Measurements from ENCODE around the gene KANSL1.

DNA sequence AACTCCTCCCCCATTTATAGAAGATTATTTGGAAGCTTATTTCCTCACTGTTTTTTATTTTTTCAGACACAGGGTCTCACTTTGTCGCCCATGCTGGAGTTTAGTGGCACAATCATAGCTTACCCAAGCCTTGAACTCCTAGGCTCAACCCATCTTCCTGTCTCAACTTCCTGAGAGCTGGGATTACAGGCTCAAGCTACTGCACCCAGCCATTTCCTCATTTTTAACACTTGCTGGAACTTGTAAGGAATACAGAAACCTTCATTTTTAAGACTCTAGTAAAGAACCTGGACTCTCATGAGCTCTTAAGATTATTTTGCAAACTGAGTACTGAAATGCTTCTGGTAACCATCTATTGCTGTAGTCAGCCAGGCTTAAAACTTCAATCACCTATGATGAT, 29.9 kb downstream of the KANSL1 start:
- TF ChIP-seq EP300 (IDR thresholded peaks at IDR 0.05) (no peak), POLR2A (IDR thresholded peaks at IDR 0.05) (no peak), POLR2AphosphoS5 (IDR thresholded peaks at IDR 0.05) (no peak)
- TF ChIP-seq, protein P1, sequence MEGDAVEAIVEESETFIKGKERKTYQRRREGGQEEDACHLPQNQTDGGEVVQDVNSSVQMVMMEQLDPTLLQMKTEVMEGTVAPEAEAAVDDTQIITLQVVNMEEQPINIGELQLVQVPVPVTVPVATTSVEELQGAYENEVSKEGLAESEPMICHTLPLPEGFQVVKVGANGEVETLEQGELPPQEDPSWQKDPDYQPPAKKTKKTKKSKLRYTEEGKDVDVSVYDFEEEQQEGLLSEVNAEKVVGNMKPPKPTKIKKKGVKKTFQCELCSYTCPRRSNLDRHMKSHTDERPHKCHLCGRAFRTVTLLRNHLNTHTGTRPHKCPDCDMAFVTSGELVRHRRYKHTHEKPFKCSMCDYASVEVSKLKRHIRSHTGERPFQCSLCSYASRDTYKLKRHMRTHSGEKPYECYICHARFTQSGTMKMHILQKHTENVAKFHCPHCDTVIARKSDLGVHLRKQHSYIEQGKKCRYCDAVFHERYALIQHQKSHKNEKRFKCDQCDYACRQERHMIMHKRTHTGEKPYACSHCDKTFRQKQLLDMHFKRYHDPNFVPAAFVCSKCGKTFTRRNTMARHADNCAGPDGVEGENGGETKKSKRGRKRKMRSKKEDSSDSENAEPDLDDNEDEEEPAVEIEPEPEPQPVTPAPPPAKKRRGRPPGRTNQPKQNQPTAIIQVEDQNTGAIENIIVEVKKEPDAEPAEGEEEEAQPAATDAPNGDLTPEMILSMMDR (IDR thresholded peaks at IDR 0.05): no peak

All from gastroesophageal sphincter (tissue), 3 donors.